MG63 (cell line): ENCODE results near the gene SAMD3. TPM values are rescaled to one million over a fixed set of nuclear protein-coding genes. Genes with fewer than 3 reads are reported as not detected.
"Not testable (repeated sequence)": the region's sequence is repeated elsewhere in the genome, so short reads cannot be mapped to it uniquely, and the experiment has no call there.

Experiments
- DNase-seq: peaks from one replicate; pipeline ENCODE4 v3.0.0-alpha.2; 2020
- H3K27me3 ChIP-seq: fragments of 250-450 bp; sonication (Bioruptor Pico); 2 replicates; pipeline ENCODE4 v1.5.1; 2020; ENCODE audit warnings: mild to moderate bottlenecking, moderate library complexity
- H3K36me3 ChIP-seq: fragments of 250-450 bp; sonication (Bioruptor Pico); 2 replicates; pipeline ENCODE4 v1.5.1; 2020; ENCODE audit warnings: mild to moderate bottlenecking, moderate library complexity
- H3K4me3 ChIP-seq: fragments of 250-450 bp; sonication (Bioruptor Pico); 2 replicates; pipeline ENCODE4 v1.5.1; 2020; ENCODE audit warnings: mild to moderate bottlenecking, moderate library complexity
- H3K9me3 ChIP-seq: fragments of 250-450 bp; sonication (Bioruptor Pico); 2 replicates; pipeline ENCODE4 v1.5.1; 2020; ENCODE audit warnings: mild to moderate bottlenecking, moderate library complexity
- total RNA-seq: library from RNA; depleted of rRNA; stranded (reverse); fragments of >200 nt; shearing (Covaris generic); gene quantifications from 2 replicates; pipeline ENCODE4 v1.2.3, GENCODE V29; 2014; ENCODE audit warnings: low replicate concordance; rRNA removed

The SAMD3 gene
- total RNA-seq, 1 experiment from 2014 or later: not detected

DNA sequence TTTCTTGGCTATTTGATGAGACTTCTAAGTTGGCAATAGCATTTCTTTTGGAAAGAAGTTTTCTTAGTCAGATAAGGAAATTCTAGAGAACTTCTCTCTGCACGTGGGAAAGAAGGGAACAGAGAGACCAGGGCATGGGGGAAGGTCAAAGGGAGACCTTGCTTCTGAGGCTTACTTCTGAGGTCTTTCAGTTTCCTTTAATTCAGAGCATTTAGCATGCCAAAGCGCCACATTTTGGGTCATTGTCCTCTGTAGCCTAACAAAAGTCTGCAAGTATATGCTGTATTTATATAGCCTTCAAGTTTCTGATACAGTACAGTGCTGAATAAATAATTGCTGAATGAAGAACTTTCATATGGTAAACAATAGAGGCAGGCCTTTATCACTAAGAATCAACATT, 95.6 kb downstream of the SAMD3 start:
- H3K9me3 ChIP-seq: no peaks in the 10 kb centered on the region
- no peak for DNase-seq
- H3K36me3 ChIP-seq: no peaks in the 10 kb centered on the region
- no peaks in the 10 kb centered on the region for H3K27me3 ChIP-seq
- H3K4me3 ChIP-seq: no peak overlapping the region

- H3K27me3 ChIP-seq: no peaks in the 10 kb centered on the region
- DNase-seq: no peak
- H3K9me3 ChIP-seq: no peaks in the 10 kb centered on the region
- no peaks in the 10 kb centered on the region for H3K36me3 ChIP-seq
- H3K4me3 ChIP-seq: no peak overlapping the region
Observed at GRCh38 chr6:130122243-130122642, 100.5 kb downstream of the SAMD3 start.

DNA sequence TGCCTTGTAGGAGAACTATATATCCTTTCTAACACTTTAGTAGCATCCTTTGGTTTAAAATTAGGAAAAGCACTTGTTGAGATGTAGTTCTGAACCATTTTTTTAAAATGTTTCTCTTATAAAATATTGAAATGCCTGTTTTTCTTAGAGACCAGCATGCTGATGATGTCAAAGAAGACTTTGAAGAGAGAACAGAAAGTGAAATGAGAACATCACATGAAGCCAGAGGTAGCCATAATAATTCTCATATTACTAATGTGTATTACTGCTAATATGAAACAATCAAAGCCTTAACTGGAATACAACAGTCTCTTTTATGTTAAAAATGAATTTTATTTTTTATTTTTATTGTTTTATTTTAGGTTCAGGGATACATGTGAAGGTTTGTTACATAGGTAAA, 102.0 kb downstream of the SAMD3 start:
- H3K27me3 ChIP-seq: no peaks in the 10 kb centered on the region
- H3K36me3 ChIP-seq: no peaks in the 10 kb centered on the region
- H3K4me3 ChIP-seq: no peak overlapping the region
- no peak for DNase-seq
- H3K9me3 ChIP-seq: no peaks in the 10 kb centered on the region

DNA sequence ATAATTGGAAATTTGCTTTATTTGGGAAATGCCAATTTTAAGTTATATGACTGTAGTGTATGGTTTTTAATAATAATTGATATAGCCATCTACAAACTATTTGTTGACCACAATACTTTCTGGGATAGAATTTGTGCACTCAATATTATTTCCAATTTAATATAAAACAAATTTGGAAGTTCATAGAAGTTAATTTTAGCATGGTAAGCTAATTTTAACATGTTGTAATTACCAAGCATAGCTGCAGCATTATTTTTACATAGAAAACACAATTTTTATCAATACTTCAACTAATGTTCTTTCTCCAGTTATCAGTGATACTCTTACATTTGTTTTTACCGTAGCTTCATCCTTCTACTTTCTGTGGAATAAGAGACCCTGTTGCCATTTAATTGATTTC, 103.5 kb downstream of the SAMD3 start:
- H3K9me3 ChIP-seq: no peaks in the 10 kb centered on the region
- no peaks in the 10 kb centered on the region for H3K36me3 ChIP-seq
- no peaks in the 10 kb centered on the region for H3K27me3 ChIP-seq
- H3K4me3 ChIP-seq: no peak overlapping the region
- DNase-seq: no peak

- Histone ChIP-seq H3K36me3 (no peaks in the 10 kb centered on the region), H3K9me3 (no peaks in the 10 kb centered on the region), H3K27me3 (no peaks in the 10 kb centered on the region), H3K4me3 (no peak overlapping the region)
- no peak for DNase-seq
Observed at GRCh38 chr6:130118236-130118635, 104.5 kb downstream of the SAMD3 start.

DNA sequence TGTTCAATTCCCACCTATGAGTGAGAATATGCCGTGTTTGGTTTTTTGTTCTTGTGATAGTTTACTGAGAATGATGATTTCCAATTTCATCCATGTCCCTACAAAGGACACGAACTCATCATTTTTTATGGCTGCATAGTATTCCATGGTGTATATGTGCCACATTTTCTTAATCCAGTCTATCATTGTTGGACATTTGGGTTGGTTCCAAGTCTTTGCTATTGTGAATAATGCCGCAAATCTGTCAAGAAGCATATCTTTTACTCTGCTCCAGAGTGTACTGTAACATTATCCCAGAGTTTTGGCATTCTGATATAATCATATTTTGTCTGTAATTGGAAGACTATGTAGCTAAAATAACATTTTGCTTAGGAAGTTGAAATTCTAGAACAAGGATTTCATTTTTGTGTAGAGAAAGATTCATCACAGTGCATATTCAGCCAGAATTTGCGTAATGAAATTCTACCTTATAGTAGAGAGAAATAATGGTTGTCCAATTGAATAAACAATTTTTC, 105.5 kb downstream of the SAMD3 start:
- not testable (repeated sequence) for H3K36me3 ChIP-seq, H3K4me3 ChIP-seq, H3K27me3 ChIP-seq, H3K9me3 ChIP-seq, DNase-seq

GRCh38 chr6:130116273-130116672, 106.5 kb downstream of the SAMD3 start:
- Histone ChIP-seq H3K36me3 (no peaks in the 10 kb centered on the region), H3K4me3 (no peak overlapping the region), H3K27me3 (no peaks in the 10 kb centered on the region), H3K9me3 (no peaks in the 10 kb centered on the region)
- DNase-seq: no peak

- Histone ChIP-seq H3K9me3 (no peaks in the 10 kb centered on the region), H3K36me3 (no peaks in the 10 kb centered on the region), H3K4me3 (no peak overlapping the region), H3K27me3 (no peaks in the 10 kb centered on the region)
- DNase-seq: no peak
Observed at GRCh38 chr6:130115036-130115435, 107.7 kb downstream of the SAMD3 start.

DNA sequence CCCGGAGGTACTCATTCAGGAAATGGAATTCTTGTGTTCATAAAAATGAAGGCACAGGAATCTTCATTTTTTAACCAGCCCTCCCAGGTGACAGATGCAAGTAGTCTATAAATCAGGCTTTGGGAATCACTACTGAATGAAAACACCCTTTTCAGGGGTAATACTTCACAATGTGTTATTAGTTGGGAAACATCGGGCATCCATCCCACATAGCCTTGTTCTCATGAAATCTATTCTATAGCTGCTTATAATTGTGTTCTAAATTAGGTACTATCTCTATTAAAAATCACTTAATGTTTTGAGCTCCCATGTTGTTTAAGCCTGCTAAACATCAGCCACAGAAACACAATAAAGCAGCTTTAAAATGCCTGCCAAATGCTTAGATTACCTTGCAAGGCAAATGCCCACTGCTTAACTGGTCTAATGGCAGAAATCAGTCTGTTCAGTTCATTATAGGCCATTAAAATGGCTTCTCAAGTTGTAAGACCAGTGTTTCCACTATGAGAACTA, 109.5 kb downstream of the SAMD3 start:
- DNase-seq: no peak
- no peak overlapping the region for H3K4me3 ChIP-seq
- no peaks in the 10 kb centered on the region for H3K27me3 ChIP-seq
- no peaks in the 10 kb centered on the region for H3K36me3 ChIP-seq
- H3K9me3 ChIP-seq: no peaks in the 10 kb centered on the region

DNA sequence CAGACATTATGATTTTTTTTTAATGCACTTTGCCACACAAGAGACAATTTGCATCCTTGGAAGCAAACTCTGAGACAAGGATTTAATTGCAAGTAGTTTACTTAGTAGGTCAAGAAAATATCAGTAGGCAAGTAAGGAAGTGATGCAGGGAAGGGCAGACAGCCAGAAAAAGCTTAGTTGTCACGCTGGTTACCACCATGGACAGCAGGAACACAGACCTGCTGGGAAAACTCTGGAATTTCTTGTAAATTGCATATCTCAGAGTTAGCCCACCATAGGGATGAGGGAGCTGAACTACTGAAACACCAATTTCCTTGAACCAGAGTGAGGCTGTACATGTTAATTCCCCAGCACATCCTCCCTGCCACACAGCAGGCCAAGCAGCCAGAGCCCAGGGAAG, 111.7 kb downstream of the SAMD3 start:
- Histone ChIP-seq H3K9me3 (no peaks in the 10 kb centered on the region), H3K27me3 (no peaks in the 10 kb centered on the region), H3K36me3 (no peaks in the 10 kb centered on the region), H3K4me3 (no peak overlapping the region)
- DNase-seq: no peak

GRCh38 chr6:130107710-130108109, 115.0 kb downstream of the SAMD3 start:
- Histone ChIP-seq H3K4me3 (no peak overlapping the region), H3K27me3 (no peaks in the 10 kb centered on the region), H3K36me3 (no peaks in the 10 kb centered on the region), H3K9me3 (no peaks in the 10 kb centered on the region)
- no peak for DNase-seq

- H3K36me3 ChIP-seq: no peaks in the 10 kb centered on the region
- H3K9me3 ChIP-seq: no peaks in the 10 kb centered on the region
- no peak for DNase-seq
- H3K4me3 ChIP-seq: no peak overlapping the region
- H3K27me3 ChIP-seq: no peaks in the 10 kb centered on the region
Observed at GRCh38 chr6:130105996-130106704, 116.6 kb downstream of the SAMD3 start.

- Histone ChIP-seq H3K4me3 (no peak overlapping the region), H3K9me3 (no peaks in the 10 kb centered on the region), H3K27me3 (no peaks in the 10 kb centered on the region), H3K36me3 (no peaks in the 10 kb centered on the region)
- DNase-seq: no peak
Observed at GRCh38 chr6:130099119-130099518, 123.6 kb downstream of the SAMD3 start.

GRCh38 chr6:130098317-130098716, 124.4 kb downstream of the SAMD3 start:
- DNase-seq: no peak
- no peaks in the 10 kb centered on the region for H3K27me3 ChIP-seq
- no peaks in the 10 kb centered on the region for H3K9me3 ChIP-seq
- no peak overlapping the region for H3K4me3 ChIP-seq
- no peaks in the 10 kb centered on the region for H3K36me3 ChIP-seq

Other genes starting within 250 kb of the SAMD3 start
- 2.9 and 3.5 TPM in 2 replicates for gene L3MBTL3, start 204.4 kb downstream of the SAMD3 start, total RNA-seq
- 0.13 TPM in 1 of 2 replicates, not detected in the other for gene TMEM200A, start 143.1 kb upstream of the SAMD3 start, total RNA-seq